ENCODE data around the gene LRP2. TPM values are rescaled to one million over a fixed set of nuclear protein-coding genes. Genes with fewer than 3 reads are reported as not detected.
"Not testable (repeated sequence)": the region's sequence is repeated elsewhere in the genome, so short reads cannot be mapped to it uniquely, and the experiment has no call there.

The LRP2 gene
- polyA plus RNA-seq, 2 of the 4 experiments (the other 2 are of a cell fraction) = 0.04 TPM; not detected in 1

- H3K4me1 ChIP-seq = no peaks in the 10 kb centered on the region
- TF ChIP-seq USF2 (IDR thresholded peaks at IDR 0.05) (no peak), RARB (CRISPR knock-in tag; IDR thresholded peaks at IDR 0.05) (no peak), FOSL2 (IDR thresholded peaks at IDR 0.05) (no peak), FOSL2 (CRISPR knock-in tag; IDR thresholded peaks at IDR 0.05) (no peak), RCOR1 (IDR thresholded peaks at IDR 0.05; ENCODE audit: low read depth, low read length) (no peak), SREBF2 (IDR thresholded peaks at IDR 0.05) (no peak), ESRRA (IDR thresholded peaks at IDR 0.05; ENCODE audit: borderline replicate concordance, low read length) (no peak), E2F6 (IDR thresholded peaks at IDR 0.05; ENCODE audit: borderline replicate concordance, low read depth) (no peak), ZSCAN20 (CRISPR knock-in tag; IDR thresholded peaks at IDR 0.05) (no peak), ZNF302 (CRISPR knock-in tag; IDR thresholded peaks at IDR 0.05) (no peak), HDAC2 (IDR thresholded peaks at IDR 0.05) (no peak), MAFK (IDR thresholded peaks at IDR 0.05; ENCODE audit: partially characterized antibody) (no peak)
- ATAC-seq (no peak), FAIRE-seq (no peak), DNase-seq (ENCODE audit: low read depth in 1 of 2, low spot score in 1 of 2) (no peak)
- no peak overlapping the region for H3K27ac ChIP-seq
- H3K4me2 ChIP-seq = no peak overlapping the region
- POLR2A ChIA-PET = no interaction called here
- no peak overlapping the region for H3K4me3 ChIP-seq
- 51% methylated on average over 2 of the region's 2 CpGs for WGBS (ENCODE audit: missing lambda C conversion rate)
- no peaks in the 10 kb centered on the region for H3K9me3 ChIP-seq
- CTCF ChIA-PET = interaction anchor here (0.6 to 7.1 kb wide), 5 partner anchors 10 to 179 kb away, joined by 3 to 78 read pairs (median 3); no protein-coding TSS in a partner anchor
Measured at GRCh38 chr2:169137924-169138323, 224.4 kb downstream of the LRP2 start.

GRCh38 chr2:169136885-169137534, 225.3 kb downstream of the LRP2 start:
- ChIA-PET POLR2A (no interaction called here), CTCF (no interaction called here)
- Histone ChIP-seq H3K4me2 (no peak overlapping the region), H3K4me3 (no peak overlapping the region), H3K4me1 (no peaks in the 10 kb centered on the region), H3K27ac (no peak overlapping the region), H3K9me3 (no peaks in the 10 kb centered on the region)
- FAIRE-seq = no peak
- no peak for DNase-seq (ENCODE audit: low read depth in 1 of 2, low spot score in 1 of 2)
- no peak for ATAC-seq
- TF ChIP-seq E2F6 (IDR thresholded peaks at IDR 0.05; ENCODE audit: borderline replicate concordance, low read depth) (no peak), EHF (CRISPR knock-in tag; IDR thresholded peaks at IDR 0.05) (no peak), CHD2 (IDR thresholded peaks at IDR 0.05; ENCODE audit: low read length, partially characterized antibody) (no peak), FOSB (CRISPR knock-in tag; IDR thresholded peaks at IDR 0.05) (no peak)
- WGBS (ENCODE audit: missing lambda C conversion rate) = 63% methylated on average over 3 of the region's 3 CpGs

GRCh38 chr2:169136428-169136827, 225.9 kb downstream of the LRP2 start:
- FAIRE-seq; CTCF ChIA-PET; H3K4me2 ChIP-seq; POLR2A ChIA-PET; H3K4me3 ChIP-seq; H3K27ac ChIP-seq; H3K9me3 ChIP-seq; ATAC-seq; DNase-seq (ENCODE audit: low read depth in 1 of 2, low spot score in 1 of 2); H3K4me1 ChIP-seq: not testable (repeated sequence)
- 60% methylated on average over 5 of the region's 5 CpGs for WGBS (ENCODE audit: missing lambda C conversion rate)

- H3K4me3 ChIP-seq; H3K4me1 ChIP-seq; ATAC-seq; DNase-seq (ENCODE audit: low read depth in 1 of 2, low spot score in 1 of 2); FAIRE-seq; H3K9me3 ChIP-seq; H3K4me2 ChIP-seq; H3K27ac ChIP-seq; POLR2A ChIA-PET: not testable (repeated sequence)
- WGBS (ENCODE audit: missing lambda C conversion rate) = 78% methylated on average over 6 of the region's 6 CpGs
- CTCF ChIA-PET = interaction anchor here (0.6 kb wide), 1 partner anchor 33 kb away, joined by 3 read pairs; no protein-coding TSS in a partner anchor
Measured at GRCh38 chr2:169134272-169134671, 228.1 kb downstream of the LRP2 start.
